ENCODE data around the gene ADAM33.

DNA sequence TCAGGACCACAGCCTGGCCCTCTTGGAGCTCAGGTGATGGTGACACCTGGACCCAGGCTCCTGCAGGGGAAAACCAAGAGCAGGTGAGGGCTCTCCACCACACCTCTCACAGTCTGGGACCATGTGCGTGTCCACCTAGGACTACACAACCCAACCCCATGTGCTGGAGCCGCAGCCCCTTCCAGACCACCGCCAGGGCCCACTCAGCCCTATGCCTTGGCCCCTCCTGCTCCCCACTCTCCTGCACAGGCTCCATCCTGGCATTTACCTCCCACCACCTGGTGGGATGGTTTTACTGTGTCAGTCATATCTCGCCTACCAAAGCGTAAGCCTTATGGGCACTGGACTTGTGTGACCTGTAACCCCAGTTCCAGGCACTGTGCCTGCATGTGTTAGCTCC is 13.1 kb upstream of the ADAM33 start:
- TF ChIP-seq, protein P1, sequence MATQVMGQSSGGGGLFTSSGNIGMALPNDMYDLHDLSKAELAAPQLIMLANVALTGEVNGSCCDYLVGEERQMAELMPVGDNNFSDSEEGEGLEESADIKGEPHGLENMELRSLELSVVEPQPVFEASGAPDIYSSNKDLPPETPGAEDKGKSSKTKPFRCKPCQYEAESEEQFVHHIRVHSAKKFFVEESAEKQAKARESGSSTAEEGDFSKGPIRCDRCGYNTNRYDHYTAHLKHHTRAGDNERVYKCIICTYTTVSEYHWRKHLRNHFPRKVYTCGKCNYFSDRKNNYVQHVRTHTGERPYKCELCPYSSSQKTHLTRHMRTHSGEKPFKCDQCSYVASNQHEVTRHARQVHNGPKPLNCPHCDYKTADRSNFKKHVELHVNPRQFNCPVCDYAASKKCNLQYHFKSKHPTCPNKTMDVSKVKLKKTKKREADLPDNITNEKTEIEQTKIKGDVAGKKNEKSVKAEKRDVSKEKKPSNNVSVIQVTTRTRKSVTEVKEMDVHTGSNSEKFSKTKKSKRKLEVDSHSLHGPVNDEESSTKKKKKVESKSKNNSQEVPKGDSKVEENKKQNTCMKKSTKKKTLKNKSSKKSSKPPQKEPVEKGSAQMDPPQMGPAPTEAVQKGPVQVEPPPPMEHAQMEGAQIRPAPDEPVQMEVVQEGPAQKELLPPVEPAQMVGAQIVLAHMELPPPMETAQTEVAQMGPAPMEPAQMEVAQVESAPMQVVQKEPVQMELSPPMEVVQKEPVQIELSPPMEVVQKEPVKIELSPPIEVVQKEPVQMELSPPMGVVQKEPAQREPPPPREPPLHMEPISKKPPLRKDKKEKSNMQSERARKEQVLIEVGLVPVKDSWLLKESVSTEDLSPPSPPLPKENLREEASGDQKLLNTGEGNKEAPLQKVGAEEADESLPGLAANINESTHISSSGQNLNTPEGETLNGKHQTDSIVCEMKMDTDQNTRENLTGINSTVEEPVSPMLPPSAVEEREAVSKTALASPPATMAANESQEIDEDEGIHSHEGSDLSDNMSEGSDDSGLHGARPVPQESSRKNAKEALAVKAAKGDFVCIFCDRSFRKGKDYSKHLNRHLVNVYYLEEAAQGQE (IDR thresholded peaks at IDR 0.05; ENCODE audit: unreplicated experiment): no peak
- TF ChIP-seq, protein P2, sequence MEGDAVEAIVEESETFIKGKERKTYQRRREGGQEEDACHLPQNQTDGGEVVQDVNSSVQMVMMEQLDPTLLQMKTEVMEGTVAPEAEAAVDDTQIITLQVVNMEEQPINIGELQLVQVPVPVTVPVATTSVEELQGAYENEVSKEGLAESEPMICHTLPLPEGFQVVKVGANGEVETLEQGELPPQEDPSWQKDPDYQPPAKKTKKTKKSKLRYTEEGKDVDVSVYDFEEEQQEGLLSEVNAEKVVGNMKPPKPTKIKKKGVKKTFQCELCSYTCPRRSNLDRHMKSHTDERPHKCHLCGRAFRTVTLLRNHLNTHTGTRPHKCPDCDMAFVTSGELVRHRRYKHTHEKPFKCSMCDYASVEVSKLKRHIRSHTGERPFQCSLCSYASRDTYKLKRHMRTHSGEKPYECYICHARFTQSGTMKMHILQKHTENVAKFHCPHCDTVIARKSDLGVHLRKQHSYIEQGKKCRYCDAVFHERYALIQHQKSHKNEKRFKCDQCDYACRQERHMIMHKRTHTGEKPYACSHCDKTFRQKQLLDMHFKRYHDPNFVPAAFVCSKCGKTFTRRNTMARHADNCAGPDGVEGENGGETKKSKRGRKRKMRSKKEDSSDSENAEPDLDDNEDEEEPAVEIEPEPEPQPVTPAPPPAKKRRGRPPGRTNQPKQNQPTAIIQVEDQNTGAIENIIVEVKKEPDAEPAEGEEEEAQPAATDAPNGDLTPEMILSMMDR (conservative IDR thresholded peaks at IDR 0.05; ENCODE audit: low read depth in 2 of 2): no peak
- TF ChIP-seq EZH2 (IDR thresholded peaks at IDR 0.05; ENCODE audit: low read depth, unreplicated experiment): no peak
- TF ChIP-seq POLR2AphosphoS5 (IDR thresholded peaks at IDR 0.05; ENCODE audit: low read depth): no peak
- no peak for TF ChIP-seq ZNF331 (CRISPR knock-in tag; IDR thresholded peaks at IDR 0.05; ENCODE audit: low read depth)
- no peak for TF ChIP-seq EZH2phosphoT487 (IDR thresholded peaks at IDR 0.05; ENCODE audit: unreplicated experiment)
- no peak for TF ChIP-seq JUNB (IDR thresholded peaks at IDR 0.05; ENCODE audit: unreplicated experiment)
- TF ChIP-seq, protein P3, sequence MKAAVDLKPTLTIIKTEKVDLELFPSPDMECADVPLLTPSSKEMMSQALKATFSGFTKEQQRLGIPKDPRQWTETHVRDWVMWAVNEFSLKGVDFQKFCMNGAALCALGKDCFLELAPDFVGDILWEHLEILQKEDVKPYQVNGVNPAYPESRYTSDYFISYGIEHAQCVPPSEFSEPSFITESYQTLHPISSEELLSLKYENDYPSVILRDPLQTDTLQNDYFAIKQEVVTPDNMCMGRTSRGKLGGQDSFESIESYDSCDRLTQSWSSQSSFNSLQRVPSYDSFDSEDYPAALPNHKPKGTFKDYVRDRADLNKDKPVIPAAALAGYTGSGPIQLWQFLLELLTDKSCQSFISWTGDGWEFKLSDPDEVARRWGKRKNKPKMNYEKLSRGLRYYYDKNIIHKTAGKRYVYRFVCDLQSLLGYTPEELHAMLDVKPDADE (IDR thresholded peaks at IDR 0.05): no peak
- TF ChIP-seq NANOG (IDR thresholded peaks at IDR 0.05; ENCODE audit: borderline replicate concordance): no peak
- no peak for TF ChIP-seq CREB1 (CRISPR knock-in tag; IDR thresholded peaks at IDR 0.05; ENCODE audit: low read depth)
